Measurements from ENCODE around the gene NFE2L1. TPM values are rescaled to one million over a fixed set of nuclear protein-coding genes. Genes with fewer than 3 reads are reported as not detected.
"Not testable (repeated sequence)": the region's sequence is repeated elsewhere in the genome, so short reads cannot be mapped to it uniquely, and the experiment has no call there.

The NFE2L1 gene
- polyA plus RNA-seq, 1 experiment, result 251 TPM

- Histone ChIP-seq H3K4me3 (ENCODE audit: low read depth, low read length) (no peak overlapping the region), H3K27me3 (ENCODE audit: control insufficient read depth, insufficient read depth, low read length) (no peaks in the 10 kb centered on the region), H3K27ac (ENCODE audit: low read depth, low read length) (no peak overlapping the region), H3K9me3 (ENCODE audit: control insufficient read depth, insufficient read depth, low read length) (no peaks in the 10 kb centered on the region)
- ChIA-PET CTCF (interaction anchor here (1.2 kb wide), 1 partner anchor 10 kb away, joined by 3 read pairs; no protein-coding TSS in a partner anchor), POLR2A (interaction anchor here (0.6 kb wide), 1 partner anchor 55 kb away, joined by 3 read pairs; no protein-coding TSS in a partner anchor)
- TF ChIP-seq CTCF (IDR thresholded peaks at IDR 0.05; ENCODE audit: low read depth, low read length), result no peak
- DNase-seq (ENCODE audit: low read depth, low spot score), result no peak
These were observed 14.1 kb downstream of the NFE2L1 start for GRCh38 chr17:48062273-48062672.

DNA sequence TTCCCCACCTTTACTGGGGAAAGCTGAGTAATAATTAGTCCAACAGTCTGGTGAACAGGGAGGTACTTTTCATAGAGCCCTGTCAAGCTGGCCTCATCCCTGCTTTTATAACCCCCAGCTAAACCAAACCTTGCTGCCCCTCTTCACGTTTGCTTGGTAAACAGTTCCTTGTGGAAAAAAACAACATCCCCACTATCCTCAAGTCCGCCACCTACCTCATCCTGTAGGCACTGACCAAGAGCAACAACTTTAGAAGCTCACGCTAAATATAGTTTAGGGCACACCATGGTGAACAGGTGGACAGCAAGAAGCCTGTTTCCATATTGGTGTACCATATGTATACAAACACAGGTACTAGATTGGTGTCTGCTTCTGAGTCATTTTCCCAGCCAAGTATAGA, 16.5 kb downstream of the NFE2L1 start:
- no peaks in the 10 kb centered on the region for H3K27me3 ChIP-seq (ENCODE audit: control insufficient read depth, insufficient read depth, low read length)
- ChIA-PET POLR2A (interaction anchor here (1.4 kb wide), 1 partner anchor 43 kb away, joined by 3 read pairs; the partner anchor contains the start of gene SNX11), CTCF (interaction anchor here (1.8 kb wide), 1 partner anchor 33 kb away, joined by 6 read pairs; no protein-coding TSS in a partner anchor)
- no peak overlapping the region for H3K27ac ChIP-seq (ENCODE audit: low read depth, low read length)
- no peak for TF ChIP-seq CTCF (IDR thresholded peaks at IDR 0.05; ENCODE audit: low read depth, low read length)
- no peaks in the 10 kb centered on the region for H3K9me3 ChIP-seq (ENCODE audit: control insufficient read depth, insufficient read depth, low read length)
- DNase-seq (ENCODE audit: low read depth, low spot score), result no peak
- no peak overlapping the region for H3K4me3 ChIP-seq (ENCODE audit: low read depth, low read length)

DNA sequence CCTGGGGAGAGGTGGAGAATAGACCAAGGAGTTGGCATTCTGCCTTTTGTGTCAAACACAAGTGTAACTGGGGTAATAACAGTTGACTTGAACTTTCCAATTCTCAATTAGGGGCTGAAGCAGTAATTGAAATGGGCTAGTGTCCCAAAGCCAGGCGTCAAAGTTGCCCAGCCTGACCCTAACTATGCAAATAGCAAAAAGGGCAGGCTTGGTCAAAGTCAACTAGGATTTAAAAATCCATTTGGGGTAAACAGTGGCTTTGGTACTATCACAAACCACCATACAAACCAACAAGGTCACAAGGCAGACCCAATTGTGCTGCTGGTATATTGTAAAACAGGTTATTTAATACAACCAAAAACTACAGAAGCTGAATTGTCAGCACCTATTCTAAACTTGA, 18.0 kb downstream of the NFE2L1 start:
- POLR2A ChIA-PET, result interaction anchor here (0.6 to 3.8 kb wide), 2 partner anchors 11 to 18 kb away, joined by 3 to 16 read pairs; partner anchors contain the start of gene NFE2L1
- H3K9me3 ChIP-seq (ENCODE audit: control insufficient read depth, insufficient read depth, low read length), result no peaks in the 10 kb centered on the region
- no peak for TF ChIP-seq CTCF (IDR thresholded peaks at IDR 0.05; ENCODE audit: low read depth, low read length)
- DNase-seq (ENCODE audit: low read depth, low spot score), result no peak
- no peak overlapping the region for H3K27ac ChIP-seq (ENCODE audit: low read depth, low read length)
- CTCF ChIA-PET, result interaction anchor here (0.8 to 4.0 kb wide), 6 partner anchors 8 to 40 kb away, joined by 3 to 37 read pairs (median 4); no protein-coding TSS in a partner anchor
- H3K4me3 ChIP-seq (ENCODE audit: low read depth, low read length), result no peak overlapping the region
- no peaks in the 10 kb centered on the region for H3K27me3 ChIP-seq (ENCODE audit: control insufficient read depth, insufficient read depth, low read length)

DNA sequence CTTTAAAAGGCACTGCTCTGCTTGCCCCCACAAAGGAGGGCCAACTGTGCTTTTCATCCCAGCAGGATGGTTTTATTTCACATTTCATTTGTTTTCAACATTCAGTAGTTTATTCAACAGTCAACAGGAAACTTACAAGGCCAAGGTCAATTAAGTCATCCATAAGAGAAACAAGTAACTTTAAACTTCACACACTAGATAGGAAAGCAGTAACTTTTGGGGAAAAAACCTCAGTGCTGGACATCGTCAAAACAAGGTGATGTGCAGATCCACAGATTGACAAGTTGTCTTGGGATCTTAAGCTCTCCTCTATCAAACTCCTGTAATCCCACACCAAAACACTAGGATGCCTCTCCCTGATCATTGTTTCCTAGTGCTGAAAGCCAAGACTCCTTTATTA, 18.5 kb downstream of the NFE2L1 start:
- POLR2A ChIA-PET, result interaction anchor here (3.8 kb wide), 1 partner anchor 18 kb away, joined by 16 read pairs; the partner anchor contains the start of gene NFE2L1
- Histone ChIP-seq H3K9me3 (ENCODE audit: control insufficient read depth, insufficient read depth, low read length) (no peaks in the 10 kb centered on the region), H3K27ac (ENCODE audit: low read depth, low read length) (no peak overlapping the region), H3K27me3 (ENCODE audit: control insufficient read depth, insufficient read depth, low read length) (no peaks in the 10 kb centered on the region), H3K4me3 (ENCODE audit: low read depth, low read length) (no peak overlapping the region)
- CTCF ChIA-PET, result interaction anchor here (0.8 to 4.0 kb wide), 10 partner anchors 8 to 51 kb away, joined by 3 to 37 read pairs (median 3); no protein-coding TSS in a partner anchor
- no peak for TF ChIP-seq CTCF (IDR thresholded peaks at IDR 0.05; ENCODE audit: low read depth, low read length)
- DNase-seq (ENCODE audit: low read depth, low spot score), result no peak

- TF ChIP-seq CTCF (IDR thresholded peaks at IDR 0.05; ENCODE audit: low read depth, low read length), result no peak
- no peak overlapping the region for H3K27ac ChIP-seq (ENCODE audit: low read depth, low read length)
- DNase-seq (ENCODE audit: low read depth, low spot score), result no peak
These were observed 19.1 kb downstream of the NFE2L1 start for GRCh38 chr17:48067245-48067644.

GRCh38 chr17:48067808-48068207, 19.6 kb downstream of the NFE2L1 start:
- not testable (repeated sequence) for DNase-seq (ENCODE audit: low read depth, low spot score)
- ChIA-PET POLR2A (interaction anchor here (1.5 to 3.8 kb wide), 2 partner anchors 19 to 42 kb away, joined by 4 to 16 read pairs; partner anchors contain the start of gene NFE2L1), CTCF (interaction anchor here (0.7 to 4.0 kb wide), 10 partner anchors 10 to 118 kb away, joined by 3 to 37 read pairs (median 6); no protein-coding TSS in a partner anchor)

More at GRCh38 chr17:48067245-48067644, 19.1 kb downstream of the NFE2L1 start:
- no peaks in the 10 kb centered on the region for H3K9me3 ChIP-seq (ENCODE audit: control insufficient read depth, insufficient read depth, low read length)
- CTCF ChIA-PET, result interaction anchor here (0.7 to 4.0 kb wide), 11 partner anchors 10 to 118 kb away, joined by 3 to 37 read pairs (median 4); no protein-coding TSS in a partner anchor
- H3K4me3 ChIP-seq (ENCODE audit: low read depth, low read length), result no peak overlapping the region
- POLR2A ChIA-PET, result interaction anchor here (3.8 kb wide), 1 partner anchor 19 kb away, joined by 16 read pairs; the partner anchor contains the start of gene NFE2L1
- H3K27me3 ChIP-seq (ENCODE audit: control insufficient read depth, insufficient read depth, low read length), result no peaks in the 10 kb centered on the region

More at GRCh38 chr17:48067808-48068207, 19.6 kb downstream of the NFE2L1 start:
- not testable (repeated sequence) for H3K27ac ChIP-seq (ENCODE audit: low read depth, low read length); H3K27me3 ChIP-seq (ENCODE audit: control insufficient read depth, insufficient read depth, low read length); H3K4me3 ChIP-seq (ENCODE audit: low read depth, low read length); H3K9me3 ChIP-seq (ENCODE audit: control insufficient read depth, insufficient read depth, low read length)

Data from AG04450 (cell line).